ENCODE measurements around the gene STARD7.

GRCh38 chr2:96137321-96138178, 71.1 kb downstream of the STARD7 start:
- no peak for TF ChIP-seq CTCF (IDR thresholded peaks at IDR 0.05; ENCODE audit: low read depth, low read length, poor library complexity, severe bottlenecking)
- TF ChIP-seq EZH2phosphoT487 (IDR thresholded peaks at IDR 0.05; ENCODE audit: borderline replicate concordance, low read length), result no peak
